CD4-positive, alpha-beta T cell treated with Interleukin-10 for 1 hour (primary cell): ENCODE results near the gene CLTA.
"Not testable (repeated sequence)": the region's sequence is repeated elsewhere in the genome, so short reads cannot be mapped to it uniquely, and the experiment has no call there.

ENCODE experiments used
- DNase-seq: peaks from one replicate; pipeline ENCODE4 v3.0.0-alpha.2; 2020

The CLTA gene

GRCh38 chr9:36158917-36159316, 31.8 kb upstream of the CLTA start:
- no peak for DNase-seq

- not testable (repeated sequence) for DNase-seq
These were observed 31.2 kb upstream of the CLTA start for GRCh38 chr9:36159509-36159908.

GRCh38 chr9:36160126-36160525, 30.6 kb upstream of the CLTA start:
- not testable (repeated sequence) for DNase-seq

- DNase-seq = no peak
These were observed 29.5 kb upstream of the CLTA start for GRCh38 chr9:36161187-36161586.

GRCh38 chr9:36162211-36162738, 28.4 kb upstream of the CLTA start:
- no peak for DNase-seq

GRCh38 chr9:36163049-36163785, 27.5 kb upstream of the CLTA start:
- DNase-seq = no peak

GRCh38 chr9:36163786-36164170, 26.9 kb upstream of the CLTA start:
- no peak for DNase-seq

GRCh38 chr9:36164372-36164771, 26.3 kb upstream of the CLTA start:
- DNase-seq = no peak

GRCh38 chr9:36164989-36165388, 25.7 kb upstream of the CLTA start:
- no peak for DNase-seq

- no peak for DNase-seq
These were observed 24.9 kb upstream of the CLTA start for GRCh38 chr9:36165826-36166167.

- DNase-seq = peak; percentile 88
These were observed 24.4 kb upstream of the CLTA start for GRCh38 chr9:36166168-36166927.

GRCh38 chr9:36169166-36169565, 21.6 kb upstream of the CLTA start, which contains the start of gene CCIN:
Gene CCIN (plus strand): TSS chr9:36169388. CDS start chr9:36169503, 115 bp downstream.
- no peak for DNase-seq

- DNase-seq = no peak
These were observed 21.0 kb upstream of the CLTA start for GRCh38 chr9:36169708-36170107.

GRCh38 chr9:36170531-36170930, 20.2 kb upstream of the CLTA start:
- DNase-seq = no peak

GRCh38 chr9:36173861-36174260, 16.9 kb upstream of the CLTA start:
- DNase-seq = no peak

GRCh38 chr9:36174271-36174670, 16.4 kb upstream of the CLTA start:
- no peak for DNase-seq

- no peak for DNase-seq
These were observed 16.0 kb upstream of the CLTA start for GRCh38 chr9:36174731-36175130.

GRCh38 chr9:36175209-36175608, 15.5 kb upstream of the CLTA start:
- not testable (repeated sequence) for DNase-seq

GRCh38 chr9:36176496-36176895, 14.2 kb upstream of the CLTA start:
- not testable (repeated sequence) for DNase-seq

- DNase-seq = no peak
These were observed 13.2 kb upstream of the CLTA start for GRCh38 chr9:36177571-36177970.

- DNase-seq = not testable (repeated sequence)
These were observed 10.5 kb upstream of the CLTA start for GRCh38 chr9:36180243-36180642.

GRCh38 chr9:36187414-36187813, 3.3 kb upstream of the CLTA start:
- DNase-seq = no peak

GRCh38 chr9:36188212-36188611, 2.5 kb upstream of the CLTA start:
- DNase-seq = no peak

- no peak for DNase-seq
These were observed 745 bp upstream of the CLTA start for GRCh38 chr9:36189976-36190375.
